ENCODE results near the gene GRAMD1C. TPM values are rescaled to one million over a fixed set of nuclear protein-coding genes. Genes with fewer than 3 reads are reported as not detected.

GRAMD1C gene
- total and polyA plus RNA-seq, 2 of the 13 experiments (the other 11 are each of a cell fraction or from before 2014, with no cell fraction given): 0.45 TPM; not detected in 1

GRCh38 chr3:113897373-113897777 lies 58.8 kb downstream of the GRAMD1C start:
- ChIA-PET POLR2A (interaction anchor here (0.5 kb wide), 1 partner anchor 214 kb away, joined by 4 read pairs; no protein-coding TSS in a partner anchor), CTCF (ENCODE audit: low intra/inter-chr PET ratio, low total read pairs) (no interaction called here)
- H3K36me3 ChIP-seq (replicated peaks in 1 of 2; ENCODE audit: control insufficient read depth in 1 of 2, insufficient read depth in 2 of 2, low read length in 2 of 2): no peaks in the 10 kb centered on the region
- no TSS peak for BruUV-seq (replicated peaks)
- H3K9ac ChIP-seq (ENCODE audit: insufficient read depth, low read depth, low read length): no peak overlapping the region
- no peaks in the 10 kb centered on the region for H3K27me3 ChIP-seq (ENCODE audit: control insufficient read depth in 1 of 2, insufficient read depth in 2 of 2, low read length in 2 of 2)
- H3K4me2 ChIP-seq (ENCODE audit: low read depth, low read length): no peak overlapping the region
- peaks cover 9% of the 10 kb centered on the region; the same call in 1 of the 2 replicates for H3K4me1 ChIP-seq (ENCODE audit: insufficient read depth, low read length)
- intact Hi-C loops (cut with micrococcal nuclease; ENCODE audit: unreplicated experiment) (no loop called here), in situ Hi-C loops (cut with HindIII; ENCODE audit: extremely low pct_ligation_motif_present, low pct_unique_long_range_greater_than_20kb) (no loop called here)
- WGBS (ENCODE audit: low lambda C conversion rate): 39% methylated on average over 1 of the region's 1 CpG
- no peaks in the 10 kb centered on the region for H3K79me2 ChIP-seq (ENCODE audit: insufficient read depth, low read length)
- no peak for FAIRE-seq
- no peaks in the 10 kb centered on the region for H4K20me1 ChIP-seq (ENCODE audit: insufficient read depth, low read length)
- no peak overlapping the region for H2AFZ ChIP-seq (ENCODE audit: low read length)
- ATAC-seq: no peak
- H3K27ac ChIP-seq (ENCODE audit: extremely low read length, insufficient read depth, low read length): no peak overlapping the region
- H3K4me3 ChIP-seq (replicated peaks in 1 of 3; ENCODE audit: insufficient read depth in 1 of 3, low read depth in 2 of 3, low read length in 3 of 3): no peak overlapping the region
- DNase-seq (ENCODE audit: low spot score): no peak
- no peaks in the 10 kb centered on the region for H3K9me3 ChIP-seq (ENCODE audit: low read length)
- TF ChIP-seq HNF1A (IDR thresholded peaks at IDR 0.05; ENCODE audit: low read depth) (no peak), HNF1A (CRISPR knock-in tag; IDR thresholded peaks at IDR 0.05; ENCODE audit: borderline replicate concordance) (no peak), IKZF4 (CRISPR knock-in tag; IDR thresholded peaks at IDR 0.05; ENCODE audit: borderline replicate concordance, low read depth, not compliant biosample characterization) (no peak), PRPF4 (IDR thresholded peaks at IDR 0.05; ENCODE audit: low read depth, low read length, poor library complexity, severe bottlenecking) (no peak), ZFP37 (CRISPR knock-in tag; IDR thresholded peaks at IDR 0.05; ENCODE audit: borderline replicate concordance) (no peak), SALL2 (CRISPR knock-in tag; IDR thresholded peaks at IDR 0.05) (no peak), SYNCRIP (IDR thresholded peaks at IDR 0.05; ENCODE audit: insufficient read depth, low read depth, low read length) (no peak), SAFB2 (CRISPR knock-in tag; IDR thresholded peaks at IDR 0.05; ENCODE audit: borderline replicate concordance, low read depth) (no peak), ZNF263 (CRISPR knock-in tag; IDR thresholded peaks at IDR 0.05) (no peak), SAP130 (CRISPR knock-in tag; IDR thresholded peaks at IDR 0.05; ENCODE audit: low read depth) (no peak)

Data from HepG2 (cell line).